Panc1 (cell line): ENCODE measurements around the gene HK1.

Experiments
- CTCF ChIP-seq: fragments of 450-650 bp; IDR thresholded peaks from 2 replicates; pipeline ENCODE4 v1.5.1; 2017; ENCODE audit warnings: mild to moderate bottlenecking
- POLR2AphosphoS5 ChIP-seq: IDR thresholded peaks from 2 replicates; pipeline ENCODE4 v1.6.1; 2012; ENCODE audit warnings: mild to moderate bottlenecking, low read depth, low read length, moderate library complexity
- SIN3A ChIP-seq: IDR thresholded peaks from 2 replicates; pipeline ENCODE4 v1.6.1; 2012; ENCODE audit warnings: low read depth, mild to moderate bottlenecking, low read length, moderate library complexity, borderline replicate concordance; ENCODE audit not compliant: insufficient read depth
- TCF7L2 ChIP-seq: IDR thresholded peaks from 2 replicates; pipeline ENCODE4 v1.6.1; 2011; ENCODE audit warnings: mild to moderate bottlenecking, low read depth, low read length, inconsistent platforms

- TF ChIP-seq CTCF (no peak), TCF7L2 (no peak), POLR2AphosphoS5 (no peak), SIN3A (no peak)
Measured at GRCh38 chr10:69269761-69270160, 8.5 kb upstream of the HK1 start.
